GM12875 (cell line): ENCODE results near the gene GLYATL3.
"Not testable (repeated sequence)": the region's sequence is repeated elsewhere in the genome, so short reads cannot be mapped to it uniquely, and the experiment has no call there.

Experiments
- H3K4me3 ChIP-seq: one replicate; pipeline ENCODE4 v1.5.1; 2011; ENCODE audit warnings: low read depth, low read length, control low read depth
- TF ChIP-seq, protein P1 (sequence below): IDR thresholded peaks from 2 replicates; pipeline ENCODE4 v1.5.1; 2011; ENCODE audit warnings: low read depth, mild to moderate bottlenecking, control low read depth, inconsistent platforms, low read length, moderate library complexity, borderline replicate concordance; ENCODE audit not compliant: insufficient read depth

GLYATL3 gene

DNA sequence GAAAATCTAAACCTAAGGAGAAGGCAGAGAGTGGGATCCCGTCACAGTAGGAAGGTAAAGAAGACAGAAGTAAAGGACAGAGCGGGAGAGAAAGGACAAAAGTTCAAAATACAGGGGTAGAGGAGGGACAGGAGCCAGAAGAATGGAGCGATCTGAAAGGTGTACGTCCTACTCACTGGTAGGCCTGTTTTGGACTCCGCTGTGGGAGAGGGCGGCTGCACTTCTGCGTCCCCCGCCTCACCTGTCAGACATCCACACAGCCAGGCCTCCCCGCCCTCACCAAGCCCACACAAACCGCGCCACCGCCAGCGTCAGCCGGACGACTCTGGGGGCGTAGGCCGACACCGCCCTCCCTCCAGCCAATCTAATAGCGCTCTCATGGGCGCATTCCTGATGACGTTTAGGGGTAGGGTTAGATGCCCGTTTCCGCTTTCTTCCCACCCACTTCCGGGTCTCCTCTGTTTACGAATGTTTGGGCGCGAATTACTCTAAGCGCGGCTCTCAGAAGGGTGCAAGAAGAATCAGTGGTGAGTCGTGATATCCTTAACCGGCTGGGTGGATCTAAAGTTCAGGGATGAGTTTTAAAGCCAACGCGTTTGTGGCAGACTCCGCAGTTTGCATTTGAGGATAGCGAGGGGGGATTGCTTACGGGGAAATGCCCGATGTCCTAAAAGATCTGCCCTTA is 36.7 kb upstream of the GLYATL3 start, which contains the start of the genes CENPQ and MMUT:
Gene CENPQ (plus strand): TSS at position 444 of the 685 bp plus-strand sequence. CDS start 6,807 bp downstream, outside the sequence.
Gene MMUT (minus strand): TSS at position 327 of the 685 bp plus-strand sequence. CDS start 3,787 bp downstream, outside the sequence.
- H3K4me3 ChIP-seq: peak within 1 kb of the TSS; percentile 65
- TF ChIP-seq, protein P1, sequence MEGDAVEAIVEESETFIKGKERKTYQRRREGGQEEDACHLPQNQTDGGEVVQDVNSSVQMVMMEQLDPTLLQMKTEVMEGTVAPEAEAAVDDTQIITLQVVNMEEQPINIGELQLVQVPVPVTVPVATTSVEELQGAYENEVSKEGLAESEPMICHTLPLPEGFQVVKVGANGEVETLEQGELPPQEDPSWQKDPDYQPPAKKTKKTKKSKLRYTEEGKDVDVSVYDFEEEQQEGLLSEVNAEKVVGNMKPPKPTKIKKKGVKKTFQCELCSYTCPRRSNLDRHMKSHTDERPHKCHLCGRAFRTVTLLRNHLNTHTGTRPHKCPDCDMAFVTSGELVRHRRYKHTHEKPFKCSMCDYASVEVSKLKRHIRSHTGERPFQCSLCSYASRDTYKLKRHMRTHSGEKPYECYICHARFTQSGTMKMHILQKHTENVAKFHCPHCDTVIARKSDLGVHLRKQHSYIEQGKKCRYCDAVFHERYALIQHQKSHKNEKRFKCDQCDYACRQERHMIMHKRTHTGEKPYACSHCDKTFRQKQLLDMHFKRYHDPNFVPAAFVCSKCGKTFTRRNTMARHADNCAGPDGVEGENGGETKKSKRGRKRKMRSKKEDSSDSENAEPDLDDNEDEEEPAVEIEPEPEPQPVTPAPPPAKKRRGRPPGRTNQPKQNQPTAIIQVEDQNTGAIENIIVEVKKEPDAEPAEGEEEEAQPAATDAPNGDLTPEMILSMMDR: no peak

DNA sequence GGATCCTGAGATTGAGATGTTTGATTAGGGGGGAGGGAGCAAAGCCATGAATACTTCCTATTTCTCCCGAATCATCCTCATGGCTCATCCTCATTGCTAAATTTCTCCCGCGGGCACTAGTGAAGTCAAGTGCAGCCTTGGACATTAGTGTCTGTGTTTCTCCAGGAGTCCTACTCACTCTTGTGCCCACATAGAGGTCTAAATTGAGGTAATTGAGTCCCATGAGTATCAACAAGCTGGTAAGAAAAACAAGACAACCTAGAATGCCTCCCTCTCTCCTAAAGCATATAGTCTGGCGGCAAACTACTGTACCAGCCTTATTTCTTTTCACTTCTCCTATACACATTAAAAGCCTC is 36.1 kb upstream of the GLYATL3 start:
- H3K4me3 ChIP-seq: peak overlapping the region; percentile 65
- TF ChIP-seq, protein P1: no peak

DNA sequence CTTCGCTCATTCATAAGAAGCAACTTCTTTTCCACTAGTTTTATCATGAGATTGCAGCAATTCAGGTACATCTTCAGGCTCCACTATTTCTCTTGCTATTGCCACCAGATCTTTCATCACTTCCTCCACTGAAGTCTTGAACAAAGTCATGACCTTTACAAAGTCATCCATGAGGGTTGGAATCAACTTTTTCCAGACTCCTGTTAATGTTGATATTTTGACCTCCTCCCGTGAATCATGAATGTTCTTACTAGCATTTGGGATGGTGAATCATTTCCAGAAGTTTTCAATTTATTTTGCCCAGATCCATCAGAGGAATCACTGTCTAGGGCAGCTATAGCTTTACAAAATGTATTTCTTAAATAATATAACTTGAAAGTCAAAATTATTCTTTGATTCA is 35.0 kb upstream of the GLYATL3 start:
- no peak overlapping the region for H3K4me3 ChIP-seq
- TF ChIP-seq, protein P1: no peak

DNA sequence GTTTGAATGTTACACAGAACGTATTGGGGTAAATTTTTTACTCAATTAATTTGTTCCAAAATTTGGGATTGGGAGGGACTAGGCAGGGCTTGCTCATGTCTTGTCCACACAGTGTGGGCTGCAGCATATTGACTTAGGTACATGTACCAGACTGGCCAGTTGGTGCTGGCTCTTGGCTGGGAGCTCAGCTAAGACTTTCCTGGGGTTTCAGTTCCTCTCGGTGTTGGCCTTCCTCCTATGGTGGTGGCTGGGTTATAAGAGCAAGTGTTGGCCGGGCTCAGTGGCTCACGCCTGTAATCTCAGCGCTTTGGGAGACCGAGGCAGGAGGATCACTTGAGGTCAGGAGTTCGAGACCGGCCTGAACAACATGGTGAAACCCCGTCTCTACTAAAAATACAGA is 31.7 kb upstream of the GLYATL3 start:
- H3K4me3 ChIP-seq: no peak overlapping the region

DNA sequence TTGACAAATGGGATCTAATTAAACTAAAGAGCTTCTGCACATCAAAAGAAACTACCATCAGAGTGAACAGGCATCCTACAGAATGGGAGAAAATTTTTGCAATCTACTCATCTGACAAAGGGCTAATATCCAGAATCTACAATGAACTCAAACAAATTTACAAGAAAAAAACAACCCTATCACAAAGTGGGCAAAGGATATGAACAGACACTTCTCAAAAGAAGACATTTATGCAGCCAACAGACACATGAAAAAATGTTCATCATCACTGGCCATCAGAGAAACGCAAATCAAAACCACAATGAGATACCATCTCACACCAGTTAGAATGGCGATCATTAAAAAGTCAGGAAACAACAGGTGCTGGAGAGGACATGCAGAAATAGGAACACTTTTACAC is 23.2 kb upstream of the GLYATL3 start:
- H3K4me3 ChIP-seq: not testable (repeated sequence)

More for the DNA sequence above, 31.7 kb upstream of the GLYATL3 start:
- TF ChIP-seq, protein P1: no peak

DNA sequence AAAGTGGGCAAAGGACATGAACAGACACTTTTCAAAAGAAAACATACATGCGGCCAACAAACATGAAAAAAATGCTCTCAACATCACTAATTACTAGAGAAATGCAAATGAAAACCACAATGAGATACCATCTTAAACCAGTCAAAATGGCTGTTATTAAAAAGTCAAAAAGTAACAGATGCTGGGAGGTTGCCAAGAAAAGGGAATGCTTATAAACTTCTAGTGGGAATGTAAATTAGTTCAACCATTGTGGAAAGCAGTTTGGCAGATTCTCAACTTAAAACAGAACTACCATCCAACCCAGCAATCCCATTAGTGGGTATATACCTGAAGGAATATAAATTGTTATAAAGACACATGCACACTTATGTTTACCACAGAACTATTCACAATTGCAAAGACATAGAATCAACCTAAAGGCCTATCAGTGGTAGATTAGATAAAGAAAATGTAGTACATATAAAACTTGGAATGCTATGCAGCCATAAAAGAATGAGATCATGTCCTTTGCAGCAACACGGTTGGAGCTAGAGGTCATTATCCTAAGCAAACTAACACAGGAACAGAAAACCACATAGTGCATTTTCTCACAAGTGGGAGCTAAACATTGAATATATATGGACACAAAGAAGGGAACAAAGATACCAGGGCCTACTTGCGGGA is 20.3 kb upstream of the GLYATL3 start:
- TF ChIP-seq, protein P1: no peak
- H3K4me3 ChIP-seq: no peak overlapping the region

DNA sequence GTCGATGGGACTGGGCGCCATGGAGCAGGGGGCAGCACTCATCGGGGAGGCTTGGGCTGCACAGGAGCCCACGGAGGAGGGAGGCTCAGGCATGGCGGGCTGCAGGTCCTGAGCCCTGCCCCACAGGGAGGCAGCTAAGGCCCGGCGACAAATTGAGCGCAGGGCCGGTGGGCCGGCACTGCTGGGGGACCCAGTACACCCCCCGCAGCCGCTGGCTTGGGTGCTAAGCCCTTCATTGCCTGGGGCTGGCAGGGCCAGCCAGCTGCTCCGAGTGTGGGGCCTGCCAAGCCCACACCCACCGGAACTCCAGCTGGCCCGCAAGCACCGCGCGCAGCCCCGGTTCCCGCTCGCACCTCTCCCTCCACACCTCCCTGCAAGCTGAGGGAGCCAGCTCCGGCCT is 17.9 kb upstream of the GLYATL3 start:
- not testable (repeated sequence) for H3K4me3 ChIP-seq

DNA sequence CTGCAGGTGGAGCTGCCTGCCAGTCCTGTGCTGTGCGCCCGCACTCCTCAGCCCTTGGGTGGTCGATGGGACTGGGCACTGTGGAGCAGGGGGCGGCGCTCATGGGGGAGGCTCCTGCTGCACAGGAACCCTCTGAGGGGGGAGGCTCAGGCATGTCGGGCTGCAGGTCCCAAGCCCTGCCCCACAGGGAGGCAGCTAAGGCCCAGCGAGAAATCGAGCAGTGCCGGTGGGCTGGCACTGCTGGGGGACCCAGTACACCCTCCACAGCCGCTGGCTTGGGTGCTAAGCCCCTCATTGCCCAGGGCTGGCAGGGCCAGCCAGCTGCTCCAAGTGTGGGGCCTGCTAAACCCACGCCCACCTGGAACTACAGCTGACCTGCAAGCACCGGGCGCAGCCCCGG is 16.3 kb upstream of the GLYATL3 start:
- not testable (repeated sequence) for H3K4me3 ChIP-seq
